Fibroblast of skin of abdomen (primary cell): ENCODE data around the gene NUDT1.
"Not testable (repeated sequence)": the region's sequence is repeated elsewhere in the genome, so short reads cannot be mapped to it uniquely, and the experiment has no call there.

ENCODE experiments used
- DNase-seq: peaks from one replicate; pipeline ENCODE4 v3.0.0-alpha.2; 2013

Gene NUDT1

GRCh38 chr7:2251381-2251780 lies 9.4 kb downstream of the NUDT1 start:
- DNase-seq = no peak

GRCh38 chr7:2251841-2252771 lies 10.1 kb downstream of the NUDT1 start:
- no peak for DNase-seq

GRCh38 chr7:2253021-2253420 lies 11.0 kb downstream of the NUDT1 start:
- DNase-seq = no peak

GRCh38 chr7:2253525-2254244 lies 11.7 kb downstream of the NUDT1 start:
- no peak for DNase-seq

GRCh38 chr7:2254429-2255144 lies 12.6 kb downstream of the NUDT1 start:
- DNase-seq = no peak

DNA sequence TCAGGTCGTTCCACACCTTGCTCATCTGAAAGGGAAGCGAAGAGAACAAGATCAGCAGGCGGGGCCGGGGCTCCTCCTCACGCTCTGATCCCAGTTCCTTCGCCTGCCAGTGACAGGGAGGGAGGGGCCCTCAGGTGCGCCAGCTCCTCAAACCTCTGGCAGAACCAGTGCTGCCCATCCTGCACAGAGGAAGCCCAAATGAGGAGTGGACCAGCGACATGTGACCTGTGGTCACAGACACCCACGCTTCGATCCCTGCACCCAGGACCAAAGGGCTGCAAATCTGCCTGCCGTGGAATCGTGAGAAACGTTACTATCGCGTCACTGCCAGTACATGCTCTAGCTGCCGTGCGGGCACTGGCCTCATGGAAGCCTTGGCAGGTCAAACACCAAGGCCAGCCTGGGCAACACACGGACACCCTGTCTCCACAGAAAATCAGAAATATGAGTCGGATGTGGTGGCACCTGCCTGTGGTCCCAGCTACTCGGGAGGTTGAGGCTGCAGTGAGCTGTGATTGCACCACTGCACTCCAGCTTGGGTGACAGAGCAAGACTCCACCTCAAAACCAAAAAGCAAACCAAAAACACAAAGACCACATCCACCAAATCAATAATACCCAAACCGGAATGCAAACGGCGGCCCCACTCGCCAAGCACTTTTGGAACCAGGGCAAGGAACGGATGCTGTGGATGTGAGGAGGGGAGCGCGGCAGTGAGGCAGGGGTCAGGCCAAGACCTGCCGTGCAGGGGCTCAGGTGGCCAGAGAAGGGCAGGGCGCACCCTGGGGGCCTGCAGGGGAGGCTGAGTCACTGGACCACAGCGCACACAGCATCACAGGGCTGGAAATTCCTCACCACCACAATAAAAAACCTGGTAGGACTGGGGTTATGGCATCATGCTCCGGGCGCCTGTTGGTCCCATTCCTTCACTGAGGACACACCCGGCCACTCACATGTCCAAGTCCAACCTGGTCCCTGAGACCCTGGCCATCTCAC lies 13.4 kb downstream of the NUDT1 start:
- no peak for DNase-seq

GRCh38 chr7:2256306-2257045 lies 14.4 kb downstream of the NUDT1 start:
- DNase-seq = no peak

GRCh38 chr7:2257046-2257551 lies 15.1 kb downstream of the NUDT1 start:
- no peak for DNase-seq

- DNase-seq = no peak
These were observed 15.6 kb downstream of the NUDT1 start for GRCh38 chr7:2257651-2258050.

GRCh38 chr7:2258661-2259365 lies 16.8 kb downstream of the NUDT1 start:
- no peak for DNase-seq

GRCh38 chr7:2259480-2259879 lies 17.5 kb downstream of the NUDT1 start:
- no peak for DNase-seq

DNA sequence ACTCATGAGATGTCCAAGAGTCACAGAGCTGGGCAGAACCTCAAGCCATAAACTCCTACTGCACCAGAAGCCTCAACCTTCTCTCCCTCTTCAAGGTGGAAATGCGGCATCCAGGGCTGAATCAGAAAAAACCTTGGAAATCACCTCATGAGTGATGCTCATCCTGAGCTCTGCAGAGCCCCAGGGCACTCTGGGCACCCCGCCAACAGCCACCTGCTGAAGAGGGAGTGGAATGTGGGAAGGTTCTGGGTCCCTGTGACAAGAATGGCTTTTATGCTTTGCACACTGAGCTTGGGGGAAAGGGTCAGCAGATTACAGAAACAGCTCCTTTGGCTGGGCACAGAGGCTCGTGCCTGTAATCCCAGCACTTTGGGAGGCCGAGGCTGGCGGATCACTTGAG lies 18.8 kb downstream of the NUDT1 start:
- DNase-seq = no peak

GRCh38 chr7:2261611-2262010 lies 19.6 kb downstream of the NUDT1 start:
- DNase-seq = no peak

GRCh38 chr7:2263176-2263575 lies 21.1 kb downstream of the NUDT1 start:
- no peak for DNase-seq

DNA sequence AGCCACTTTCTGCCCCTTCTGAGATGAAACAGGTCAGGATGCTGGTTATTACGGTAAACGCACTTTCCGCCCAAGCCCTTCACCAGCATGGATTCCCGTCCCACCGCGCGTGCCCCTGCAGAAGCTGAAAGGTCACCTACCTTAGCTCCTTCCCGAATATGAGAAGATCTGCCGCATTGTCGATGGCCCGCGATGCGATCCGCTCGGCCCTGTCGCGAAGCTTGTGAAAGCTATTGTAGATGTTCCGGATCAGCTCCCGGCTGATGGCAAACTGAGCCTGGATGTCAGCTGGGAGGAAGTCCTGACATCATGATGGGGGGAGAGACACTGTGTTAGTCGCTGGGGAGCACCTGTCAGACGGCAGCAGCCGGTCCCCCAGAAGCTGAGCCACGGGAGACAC lies 22.1 kb downstream of the NUDT1 start:
- DNase-seq = no peak

DNA sequence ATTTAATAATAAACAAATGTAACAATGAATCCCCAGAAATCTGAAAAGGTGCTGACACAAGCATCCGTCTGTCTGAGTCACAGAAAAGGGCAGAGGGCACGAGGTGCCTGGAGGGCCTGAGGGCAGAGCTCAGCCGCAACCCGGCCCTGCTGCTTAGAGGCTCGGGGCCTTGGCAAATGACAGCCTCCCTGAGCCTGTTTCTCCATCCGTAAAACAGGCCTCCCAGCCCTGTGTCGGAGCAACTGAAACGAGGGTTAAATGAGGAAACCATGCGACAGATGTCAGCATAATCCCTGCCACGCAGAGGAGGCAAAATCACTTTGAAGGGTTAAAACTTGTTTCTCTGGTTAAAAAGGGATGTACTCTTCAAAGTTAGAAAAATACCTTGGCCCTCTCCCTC lies 24.9 kb downstream of the NUDT1 start:
- no peak for DNase-seq

DNA sequence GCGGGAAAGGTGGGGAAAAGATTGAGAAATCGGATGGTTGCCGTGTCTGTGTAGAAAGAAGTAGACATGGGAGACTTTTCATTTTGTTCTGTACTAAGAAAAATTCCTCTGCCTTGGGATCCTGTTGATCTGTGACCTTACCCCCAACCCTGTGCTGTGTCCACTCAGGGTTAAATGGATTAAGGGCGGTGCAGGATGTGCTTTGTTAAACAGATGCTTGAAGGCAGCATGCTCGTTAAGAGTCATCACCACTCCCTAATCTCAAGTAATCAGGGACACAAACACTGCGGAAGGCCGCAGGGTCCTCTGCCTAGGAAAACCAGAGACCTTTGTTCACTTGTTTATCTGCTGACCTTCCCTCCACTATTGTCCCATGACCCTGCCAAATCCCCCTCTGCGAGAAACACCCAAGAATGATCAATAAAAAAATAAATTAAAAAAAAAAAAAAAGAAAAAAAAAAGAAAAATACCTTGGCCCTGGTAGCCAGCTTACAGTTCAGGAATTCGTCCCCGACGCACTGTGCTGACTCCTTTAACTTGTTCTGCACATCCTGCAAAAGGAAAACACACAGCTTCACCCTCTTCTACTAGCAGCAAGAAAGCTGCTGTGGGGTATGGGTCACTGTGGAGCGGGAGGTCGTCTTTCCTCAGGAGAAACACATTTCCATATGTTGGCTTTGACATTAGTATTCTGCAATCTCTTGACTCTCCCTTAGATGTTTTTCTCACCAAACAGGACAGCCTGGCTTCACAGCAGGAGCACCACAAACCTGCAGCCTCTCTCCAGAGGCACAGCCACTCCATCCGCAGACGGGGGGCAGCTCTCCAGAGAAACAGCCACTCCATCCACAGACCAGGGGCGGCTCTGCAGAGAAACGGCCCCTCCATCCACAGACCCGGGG lies 27.3 kb downstream of the NUDT1 start:
- DNase-seq = not testable (repeated sequence)

GRCh38 chr7:2269991-2270460 lies 28.0 kb downstream of the NUDT1 start:
- DNase-seq = no peak

DNA sequence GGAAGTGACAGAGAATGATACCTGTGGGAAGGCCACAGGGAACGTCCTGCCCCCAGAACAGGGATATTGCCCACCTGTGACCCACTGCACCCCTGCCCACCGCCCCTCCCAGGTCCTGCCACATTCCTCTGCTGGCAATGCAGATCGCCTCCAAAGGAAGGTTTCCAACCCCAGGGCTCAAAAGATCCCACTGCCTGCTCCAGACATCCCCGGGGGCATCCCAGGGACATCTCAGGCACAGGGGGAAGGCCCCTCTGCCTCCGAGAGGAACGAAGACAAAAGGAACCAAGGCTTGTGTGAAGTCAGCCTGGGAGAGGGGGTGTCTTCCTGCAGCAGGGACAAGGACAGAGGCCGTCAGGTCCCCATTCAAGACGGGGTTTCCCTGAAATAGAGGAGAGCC lies 28.5 kb downstream of the NUDT1 start:
- no peak for DNase-seq
